HFFc6 (cell line): ENCODE measurements around the gene TMX2. TPM values are rescaled to one million over a fixed set of nuclear protein-coding genes. Genes with fewer than 3 reads are reported as not detected.
"Not testable (repeated sequence)": the region's sequence is repeated elsewhere in the genome, so short reads cannot be mapped to it uniquely, and the experiment has no call there.

Experiments used
- DNase-seq: peaks from one replicate; pipeline ENCODE4 v3.0.0-alpha.2; 2018
- H3K27ac Mint-ChIP-seq: 2 replicates; pipeline ENCODE4 v1.8.0; 2020; ENCODE audit warnings: mild to moderate bottlenecking, mixed read lengths
- H3K27me3 Mint-ChIP-seq: 2 replicates; pipeline ENCODE4 v1.8.0; 2021; ENCODE audit warnings: mild to moderate bottlenecking, moderate library complexity, mixed read lengths; ENCODE audit not compliant: insufficient read depth
- H3K36me3 Mint-ChIP-seq: 2 replicates; pipeline ENCODE4 v1.8.0; 2021; ENCODE audit warnings: low read depth, mixed read lengths
- H3K4me1 Mint-ChIP-seq: 2 replicates; pipeline ENCODE4 v1.8.0; 2020; ENCODE audit warnings: low read depth, mixed read lengths
- H3K4me3 Mint-ChIP-seq: 2 replicates; pipeline ENCODE4 v1.8.0; 2020; ENCODE audit warnings: mild to moderate bottlenecking, moderate library complexity, mixed read lengths
- H3K9me3 Mint-ChIP-seq: 2 replicates; pipeline ENCODE4 v1.8.0; 2020; ENCODE audit warnings: mild to moderate bottlenecking, mixed read lengths
- CTCF ChIP-seq: fragments of 200-600 bp; sonication (generic); IDR thresholded peaks from 2 replicates; pipeline ENCODE4 v1.5.0; 2021; ENCODE audit warnings: antibody characterized with exemption, mild to moderate bottlenecking
- total RNA-seq, 6 experiments: library from RNA; stranded (reverse); fragmentation: NEBNext Ultra II Directional; extraction: Animal tissue kit (Norgen Biotek cat#: 25700); gene quantifications; 2 replicates in 1 of 6; 3 replicates in 5 of 6; pipeline ENCODE4 v1.2.3, GENCODE V29; 2021

Gene TMX2
- total RNA-seq, 6 experiments from 2014 or later, result 89.9 to 113 (median 97.2) TPM

- Mint-ChIP-seq H3K4me3 (no peak overlapping the region), H3K4me1 (peaks cover 37% of the 10 kb centered on the region), H3K27ac (peak overlapping the region; percentile 57), H3K9me3 (no peaks in the 10 kb centered on the region), H3K36me3 (peaks cover 19% of the 10 kb centered on the region), H3K27me3 (no peaks in the 10 kb centered on the region)
- no peak for TF ChIP-seq CTCF
- DNase-seq, result peak; percentile 27
These were observed 31.9 kb upstream of the TMX2 start for GRCh38 chr11:57680552-57680874.

GRCh38 chr11:57681168-57681567, 31.2 kb upstream of the TMX2 start:
- Mint-ChIP-seq H3K36me3 (peaks cover 19% of the 10 kb centered on the region), H3K27me3 (no peaks in the 10 kb centered on the region)

GRCh38 chr11:57690474-57690873, 21.9 kb upstream of the TMX2 start:
- peaks cover 36% of the 10 kb centered on the region for H3K36me3 Mint-ChIP-seq

More at GRCh38 chr11:57681168-57681567, 31.2 kb upstream of the TMX2 start:
- DNase-seq, result no peak
- Mint-ChIP-seq H3K27ac (no peak overlapping the region), H3K4me1 (peaks cover 37% of the 10 kb centered on the region), H3K4me3 (no peak overlapping the region), H3K9me3 (no peaks in the 10 kb centered on the region)
- no peak for TF ChIP-seq CTCF

GRCh38 chr11:57698843-57699365, 13.5 kb upstream of the TMX2 start:
- no peak for DNase-seq
- Mint-ChIP-seq H3K4me1 (no peaks in the 10 kb centered on the region), H3K9me3 (no peaks in the 10 kb centered on the region), H3K4me3 (no peak overlapping the region), H3K27me3 (no peaks in the 10 kb centered on the region; the same call in 1 of the 2 replicates), H3K27ac (no peak overlapping the region), H3K36me3 (peaks cover 25% of the 10 kb centered on the region)
- no peak for TF ChIP-seq CTCF

More at GRCh38 chr11:57690474-57690873, 21.9 kb upstream of the TMX2 start:
- not testable (repeated sequence) for H3K4me1 Mint-ChIP-seq, DNase-seq, H3K9me3 Mint-ChIP-seq, H3K27me3 Mint-ChIP-seq, H3K4me3 Mint-ChIP-seq, H3K27ac Mint-ChIP-seq

- no peak overlapping the region for H3K4me3 Mint-ChIP-seq
These were observed 12.6 kb upstream of the TMX2 start for GRCh38 chr11:57699813-57700212.

GRCh38 chr11:57700425-57700824, 12.0 kb upstream of the TMX2 start:
- peak; percentile 16; the same call in 1 of the 2 replicates for TF ChIP-seq CTCF

More at GRCh38 chr11:57699813-57700212, 12.6 kb upstream of the TMX2 start:
- no peak overlapping the region for H3K27ac Mint-ChIP-seq
- no peaks in the 10 kb centered on the region for H3K9me3 Mint-ChIP-seq
- TF ChIP-seq CTCF, result no peak
- H3K27me3 Mint-ChIP-seq, result no peaks in the 10 kb centered on the region; the same call in 1 of the 2 replicates
- no peaks in the 10 kb centered on the region for H3K4me1 Mint-ChIP-seq
- peaks cover 32% of the 10 kb centered on the region for H3K36me3 Mint-ChIP-seq
- DNase-seq, result no peak

More at GRCh38 chr11:57700425-57700824, 12.0 kb upstream of the TMX2 start:
- Mint-ChIP-seq H3K27ac (peak overlapping the region; percentile 18; the same call in 1 of the 2 replicates), H3K36me3 (peaks cover 35% of the 10 kb centered on the region), H3K9me3 (no peaks in the 10 kb centered on the region), H3K4me1 (no peaks in the 10 kb centered on the region), H3K27me3 (no peaks in the 10 kb centered on the region; the same call in 1 of the 2 replicates), H3K4me3 (no peak overlapping the region)
- no peak for DNase-seq
